ENCODE results near the gene MTIF2.
"Not testable (repeated sequence)": the region's sequence is repeated elsewhere in the genome, so short reads cannot be mapped to it uniquely, and the experiment has no call there.

Gene MTIF2

GRCh38 chr2:55242617-55243016, 26.4 kb downstream of the MTIF2 start:
- DNase-seq (ENCODE audit: low spot score): no peak

- DNase-seq (ENCODE audit: low spot score): not testable (repeated sequence)
These were observed 27.4 kb downstream of the MTIF2 start for GRCh38 chr2:55241582-55241981.

DNA sequence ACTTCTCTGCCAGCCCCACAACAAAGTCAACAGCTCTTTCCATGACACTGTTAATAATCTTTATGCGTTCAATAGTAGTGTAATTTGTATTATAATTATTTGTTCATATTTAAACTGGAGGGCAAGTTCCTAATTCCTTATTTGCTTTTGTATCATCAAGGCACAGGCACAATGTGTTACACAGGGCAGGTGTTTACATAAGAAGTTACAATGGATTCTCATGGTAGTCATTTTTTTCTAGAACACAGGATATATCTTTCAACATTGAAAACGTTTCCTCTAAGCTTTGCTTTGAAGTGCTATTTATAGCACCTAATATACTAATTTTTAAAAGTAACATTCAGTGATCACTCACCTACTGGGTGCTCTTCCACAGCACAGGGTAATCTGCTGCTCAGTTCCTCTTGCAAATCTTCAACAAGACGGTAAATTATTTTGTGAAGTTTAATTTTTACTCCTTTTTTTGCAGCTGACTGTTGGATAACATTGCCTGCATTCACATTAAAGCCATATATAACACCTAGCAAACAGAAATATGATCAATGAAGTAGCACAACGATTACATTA, 29.3 kb downstream of the MTIF2 start:
- DNase-seq (ENCODE audit: low spot score): no peak

- no peak for DNase-seq (ENCODE audit: low spot score)
These were observed 32.0 kb downstream of the MTIF2 start for GRCh38 chr2:55236992-55237543.

DNA sequence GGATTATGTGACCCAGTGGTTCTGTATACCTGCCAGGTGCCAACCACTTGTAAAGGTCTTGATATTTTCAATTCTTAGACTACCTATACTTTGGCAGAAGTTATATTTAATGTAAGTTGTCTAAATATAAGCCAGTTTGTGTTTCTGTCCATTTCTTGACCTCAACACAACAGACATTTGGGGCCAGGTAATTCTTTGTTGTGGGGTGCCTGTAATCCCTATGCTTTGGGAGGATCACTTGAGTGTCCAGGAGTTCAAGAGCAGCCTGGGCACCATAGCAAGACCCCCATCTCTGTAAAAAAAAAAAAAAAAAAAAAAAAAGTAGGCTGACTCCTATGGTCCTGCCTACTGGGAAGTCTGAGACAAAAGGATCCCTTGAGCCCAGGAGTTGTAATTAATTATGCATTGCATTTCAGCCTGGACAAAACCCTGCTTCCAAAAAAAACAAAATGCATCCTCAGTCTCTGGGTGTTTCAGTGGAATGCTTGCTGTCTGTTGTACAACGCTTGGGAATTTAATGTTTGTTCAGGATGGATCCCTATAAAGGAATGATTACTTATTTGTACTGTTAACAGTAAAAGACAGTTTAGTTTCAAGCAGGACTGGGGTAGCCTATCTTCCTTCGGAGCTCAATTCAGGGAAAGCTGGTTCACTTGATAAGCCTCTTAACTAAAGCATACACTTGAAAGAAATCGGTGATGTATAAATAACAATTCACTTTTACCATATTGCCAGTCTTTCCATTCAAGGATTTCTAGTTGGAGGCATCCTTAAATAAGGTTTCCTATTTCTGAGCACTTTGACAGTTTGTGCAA, 33.1 kb downstream of the MTIF2 start:
- no peak for DNase-seq (ENCODE audit: low spot score)

DNA sequence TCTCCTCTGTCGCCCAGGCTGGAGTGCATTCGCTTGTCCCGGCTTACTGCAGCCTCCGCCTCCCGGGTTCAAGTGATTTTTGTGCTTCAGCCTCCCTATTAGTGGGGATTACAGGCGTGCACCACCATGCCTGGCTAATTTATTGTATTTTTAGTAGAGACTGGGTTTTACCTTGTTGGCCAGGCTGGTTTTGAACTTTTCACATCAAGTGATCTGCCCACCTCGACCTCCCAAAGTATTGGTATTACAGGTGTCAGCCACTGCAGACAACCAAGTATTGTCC, 35.4 kb downstream of the MTIF2 start:
- DNase-seq (ENCODE audit: low spot score): no peak

DNA sequence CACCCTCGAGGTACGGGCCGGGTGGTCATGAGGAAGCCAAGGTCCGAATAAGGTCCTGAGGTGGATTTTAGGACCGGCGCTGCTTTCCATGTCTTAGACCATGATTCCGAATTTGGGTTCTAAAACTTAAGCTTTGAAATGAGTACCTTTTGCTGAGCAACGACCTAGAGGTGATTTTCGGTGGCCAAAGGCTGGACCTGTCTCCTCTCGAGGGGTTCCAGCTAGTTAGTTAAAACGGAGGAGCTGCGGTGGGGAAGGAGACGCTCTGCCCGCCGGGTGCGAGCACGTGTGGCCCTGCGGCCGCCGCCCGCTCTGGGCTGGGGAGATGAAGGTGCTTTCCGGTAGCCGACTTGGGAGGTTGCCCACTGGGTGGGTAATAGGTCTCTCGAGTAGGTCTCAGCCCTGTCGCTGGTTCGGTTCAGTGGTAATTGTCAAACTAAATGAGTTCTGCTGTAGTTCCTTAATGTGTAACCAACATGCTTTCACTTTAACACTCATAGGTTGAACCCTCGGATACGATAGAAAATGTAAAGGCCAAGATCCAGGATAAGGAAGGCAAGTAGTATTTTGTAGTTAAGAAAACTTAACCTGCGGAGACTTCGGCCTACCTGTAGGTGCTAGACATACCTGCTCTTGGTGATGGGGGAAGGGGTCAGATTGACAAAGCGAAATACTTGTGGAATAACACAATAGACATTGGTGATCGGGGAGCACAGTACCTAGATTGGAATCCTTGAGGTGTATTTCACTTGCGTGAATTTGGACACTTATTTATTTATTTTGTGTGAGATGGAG, 36.0 kb downstream of the MTIF2 start:
- DNase-seq (ENCODE audit: low spot score): no peak

GRCh38 chr2:55232084-55232862, 36.8 kb downstream of the MTIF2 start, which contains the start of the genes CLHC1 and RPS27A:
CLHC1 (minus strand) TSS chr2:55232293; CDS start chr2:55222411, 9,882 bp downstream.
RPS27A (plus strand) TSS chr2:55232688; CDS start chr2:55232825, 137 bp downstream.
- DNase-seq (ENCODE audit: low spot score): peak; percentile 95

DNA sequence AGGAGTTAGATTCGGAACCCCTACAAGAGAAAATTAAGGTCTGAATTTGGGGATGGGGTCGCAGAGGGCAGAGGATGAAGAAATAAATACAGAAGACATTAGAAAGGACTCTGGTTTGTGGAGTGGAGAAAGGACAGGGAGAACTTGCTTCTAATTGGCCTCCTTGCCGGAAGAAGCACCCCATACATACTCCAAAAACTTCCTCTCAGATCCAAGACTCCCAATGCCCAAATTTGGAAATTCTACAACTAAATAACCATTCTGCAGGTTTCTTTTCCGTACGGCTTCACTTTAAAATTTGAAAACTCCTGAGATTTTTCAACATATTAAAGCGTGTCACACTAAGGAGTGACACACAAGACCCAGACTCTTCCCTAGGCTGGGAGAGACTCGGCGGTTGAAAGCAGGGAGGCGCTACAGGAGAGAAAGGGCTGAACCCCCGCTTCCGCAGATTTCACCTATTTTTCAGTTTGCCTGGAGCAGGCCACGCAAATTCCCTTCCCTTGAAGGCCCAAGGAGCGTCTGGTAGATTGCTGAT, 37.4 kb downstream of the MTIF2 start:
- no peak for DNase-seq (ENCODE audit: low spot score)

DNA sequence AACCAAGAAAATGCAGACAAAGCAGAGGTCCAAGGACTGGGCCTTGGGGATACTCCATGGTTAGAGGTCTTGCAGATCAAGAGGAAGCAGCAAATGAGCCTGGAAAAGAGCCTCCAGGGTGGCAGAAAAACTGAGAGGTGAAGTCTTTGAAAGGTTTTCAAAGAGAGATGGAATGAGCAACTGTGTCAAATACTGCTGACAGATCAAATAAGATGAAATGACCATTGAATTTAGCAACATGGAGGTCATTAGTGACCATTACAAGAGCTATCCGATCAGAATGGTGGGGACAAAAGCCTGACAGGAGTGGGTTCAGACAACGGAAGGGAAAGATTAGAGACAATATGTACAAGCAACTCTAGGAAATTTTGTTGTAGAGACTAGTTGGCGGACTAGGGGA, 38.5 kb downstream of the MTIF2 start:
- DNase-seq (ENCODE audit: low spot score): no peak

DNA sequence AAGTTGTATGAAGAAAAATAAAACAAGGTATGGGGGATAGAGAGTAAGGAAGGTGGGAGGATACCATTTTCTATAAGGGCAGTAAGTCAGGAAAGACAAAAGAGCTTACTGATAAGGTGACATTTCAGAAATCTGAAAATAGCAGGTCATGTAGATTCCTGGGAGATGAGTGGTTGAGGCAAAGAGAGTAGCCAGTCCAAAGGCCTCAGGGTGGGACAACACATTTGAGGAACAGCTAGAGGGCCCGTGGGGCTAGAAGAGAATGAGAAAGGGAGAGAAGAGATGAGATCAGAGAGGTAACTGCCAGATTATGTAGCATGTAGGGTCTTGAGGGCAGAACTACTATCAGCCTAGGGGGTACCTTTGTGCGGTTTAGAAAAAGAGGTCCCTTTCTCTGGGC, 39.8 kb downstream of the MTIF2 start:
- no peak for DNase-seq (ENCODE audit: low spot score)

DNA sequence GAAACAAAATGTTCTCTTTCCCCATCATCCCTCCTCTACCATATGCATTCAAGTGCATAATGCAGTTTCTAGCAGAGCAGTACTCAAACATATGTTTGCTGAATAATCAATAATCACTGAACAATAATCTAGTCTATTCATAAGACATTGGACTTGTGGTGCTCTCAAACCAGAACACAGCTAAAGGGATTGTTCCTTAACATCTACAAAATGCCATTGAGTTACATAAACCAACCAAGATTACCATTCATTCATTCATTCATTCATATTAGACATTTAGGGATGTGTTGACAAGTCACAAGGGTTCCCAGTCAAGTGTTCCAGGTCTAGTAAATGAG, 40.8 kb downstream of the MTIF2 start:
- no peak for DNase-seq (ENCODE audit: low spot score)

DNA sequence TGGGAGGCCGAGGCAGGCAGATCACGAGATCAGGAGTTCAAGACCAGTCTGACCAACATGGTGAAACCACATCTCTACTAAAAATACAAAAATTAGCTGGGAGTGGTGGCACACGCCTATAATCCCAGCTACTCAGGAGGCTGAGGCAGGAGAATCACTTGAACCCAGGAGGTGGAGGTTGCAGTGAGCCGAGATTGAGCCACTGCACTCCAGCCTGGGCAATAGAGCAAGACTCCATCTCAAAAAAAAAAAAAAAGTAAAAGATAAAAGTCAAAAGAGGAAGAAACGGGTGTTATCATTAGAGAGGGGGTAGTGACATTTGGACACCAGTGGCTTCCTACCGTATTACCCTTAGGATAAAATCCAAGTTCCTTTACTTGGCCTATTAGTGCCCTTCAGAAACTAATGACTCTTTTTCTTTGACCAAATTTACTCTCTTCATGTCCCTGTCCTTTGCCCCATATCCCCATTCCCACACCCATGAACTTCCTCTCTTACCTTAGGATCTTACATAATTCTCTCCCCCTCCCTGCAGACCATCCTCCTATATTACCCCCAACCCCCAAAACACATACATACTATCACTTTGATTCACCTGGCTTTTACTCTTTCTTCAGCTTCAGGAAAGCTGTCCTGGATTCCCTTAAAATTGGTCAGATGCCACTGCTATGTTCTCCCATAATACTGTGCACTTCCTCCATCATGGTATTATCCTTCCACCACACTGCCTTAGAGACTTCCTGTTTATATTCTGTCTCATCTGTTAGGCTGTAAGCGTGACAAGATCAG, 41.4 kb downstream of the MTIF2 start:
- DNase-seq (ENCODE audit: low spot score): not testable (repeated sequence)

DNA sequence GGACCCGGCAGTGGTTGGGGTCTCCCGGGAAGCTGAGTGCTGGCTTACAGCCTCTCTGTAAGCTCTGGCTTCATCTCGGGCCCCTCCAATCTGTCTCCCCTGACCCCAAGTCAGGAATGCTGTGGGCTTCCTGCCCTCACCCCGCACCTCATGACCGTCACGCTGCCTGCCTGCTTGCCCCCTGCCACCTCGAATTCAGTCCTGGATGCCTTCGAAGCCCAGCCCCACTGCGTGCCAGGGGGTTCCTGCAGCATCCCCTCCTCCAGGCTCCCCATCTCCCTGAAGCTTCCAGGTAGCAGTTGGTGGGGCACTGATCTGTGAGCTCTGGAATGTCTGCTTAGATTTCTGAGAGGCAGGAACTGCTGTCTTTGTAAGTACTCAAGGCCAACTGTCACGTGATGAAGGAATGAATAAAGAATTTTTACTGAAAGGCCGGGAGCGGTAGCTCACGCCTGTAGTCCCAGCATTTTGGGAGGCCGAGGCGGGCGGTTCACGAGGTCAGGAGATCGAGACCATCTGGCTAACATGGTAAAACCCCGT, 43.5 kb downstream of the MTIF2 start:
- DNase-seq (ENCODE audit: low spot score): no peak

- no peak for DNase-seq (ENCODE audit: low spot score)
These were observed 44.2 kb downstream of the MTIF2 start for GRCh38 chr2:55224761-55225261.

DNA sequence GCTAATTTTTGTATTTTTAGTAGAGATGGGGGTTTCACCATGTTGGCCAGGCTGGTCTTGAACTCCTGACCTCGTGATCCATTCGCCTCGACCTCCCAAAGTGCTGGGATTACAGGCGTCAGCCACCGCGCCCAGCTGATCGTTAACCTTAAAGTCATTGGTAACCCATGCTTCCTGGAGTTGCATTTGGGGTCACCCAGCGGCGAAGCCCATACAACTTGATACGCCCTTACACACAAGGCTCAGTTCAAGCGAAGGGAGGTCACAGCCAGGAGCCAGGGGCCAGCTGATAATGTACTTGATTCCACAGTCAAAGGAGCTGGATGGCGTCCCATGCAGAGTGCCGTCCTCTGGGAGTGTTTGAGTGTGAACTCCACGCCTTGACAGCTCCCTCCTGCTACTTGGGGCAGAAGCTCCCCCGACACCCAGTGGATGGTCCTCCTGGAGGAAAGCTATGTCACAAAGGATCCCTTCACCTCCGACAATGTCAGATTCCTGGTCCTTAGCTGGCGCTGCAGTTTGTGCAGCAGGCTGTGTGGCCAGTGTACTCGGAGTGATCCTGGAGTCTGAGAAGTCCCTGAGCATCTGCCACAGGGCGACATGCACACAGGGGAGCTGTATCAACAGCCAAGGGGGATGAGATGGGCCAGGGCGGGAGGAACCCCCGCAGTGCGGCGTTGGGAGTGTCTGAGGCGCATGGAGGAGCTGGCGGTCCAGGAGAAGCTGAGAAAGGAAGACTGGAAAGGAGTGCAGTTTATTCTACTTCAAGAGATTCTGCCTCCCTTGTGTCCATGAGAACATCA, 44.9 kb downstream of the MTIF2 start:
- no peak for DNase-seq (ENCODE audit: low spot score)

GRCh38 chr2:55213822-55214221, 55.2 kb downstream of the MTIF2 start:
- no peak for DNase-seq (ENCODE audit: low spot score)

DNA sequence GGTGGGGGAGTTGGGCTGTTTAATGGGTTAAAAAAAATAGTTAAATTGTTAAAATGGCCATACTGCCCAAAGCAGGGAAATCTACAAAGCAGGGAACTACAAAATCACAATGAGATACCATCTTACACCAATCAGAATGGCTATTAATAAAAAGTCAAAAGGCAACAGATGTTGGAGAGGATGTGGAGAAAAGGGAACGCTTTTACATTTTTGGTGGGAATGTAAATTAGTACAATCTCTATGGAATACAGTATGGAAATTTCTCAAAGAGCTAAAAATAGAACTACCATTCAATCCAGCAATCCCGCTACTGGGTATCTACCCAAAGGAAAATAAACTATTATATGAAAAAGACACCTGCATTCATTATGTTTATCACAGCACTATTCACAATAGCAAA, 64.1 kb downstream of the MTIF2 start:
- no peak for DNase-seq (ENCODE audit: low spot score)

DNA sequence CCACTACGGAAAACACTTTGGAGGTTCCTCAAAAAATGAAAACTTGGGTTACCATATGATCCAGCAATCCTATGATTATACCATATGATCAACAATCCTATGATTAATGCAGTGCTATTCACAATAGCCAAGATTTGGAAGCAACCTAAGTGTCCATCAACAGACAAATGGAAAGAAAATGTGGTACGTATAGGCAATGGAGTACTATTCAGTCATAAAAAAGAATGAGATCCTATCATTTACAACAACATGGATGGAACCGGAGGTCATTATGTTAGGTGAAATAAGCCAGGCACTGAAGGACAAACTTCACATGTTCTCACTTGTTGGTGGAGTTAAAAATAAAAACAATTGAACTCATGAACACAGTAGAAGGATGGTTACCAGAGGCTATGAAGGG, 64.5 kb downstream of the MTIF2 start:
- no peak for DNase-seq (ENCODE audit: low spot score)

- DNase-seq (ENCODE audit: low spot score): no peak
These were observed 68.6 kb downstream of the MTIF2 start for GRCh38 chr2:55200416-55200815.

All from left forelimb (tissue), 1 donor.